NCI-H526 treated with DMSO at 0.1 percent for 48 hours (cell line): Measurements from ENCODE around the gene SPOUT1.

Source experiments
- DNase-seq: peaks from one replicate; lab custom pipeline; 2025; lab: John Stamatoyannopoulos, UW

Gene SPOUT1

GRCh38 chr9:128836509-128837145 is 7.0 kb upstream of the SPOUT1 start:
- no peak for DNase-seq

- no peak for DNase-seq
Measured at GRCh38 chr9:128835246-128836210, 5.9 kb upstream of the SPOUT1 start.

- DNase-seq = no peak
Measured at GRCh38 chr9:128833696-128834095, 4.1 kb upstream of the SPOUT1 start.

GRCh38 chr9:128828719-128829452 is 708 bp downstream of the SPOUT1 start:
- DNase-seq = no peak

- no peak for DNase-seq
Measured at GRCh38 chr9:128828267-128828666, 1.3 kb downstream of the SPOUT1 start.

GRCh38 chr9:128825923-128826700 is 3.5 kb downstream of the SPOUT1 start:
- DNase-seq = no peak

- DNase-seq = no peak
Measured at GRCh38 chr9:128824911-128825310, 4.7 kb downstream of the SPOUT1 start.

GRCh38 chr9:128823903-128824406 is 5.6 kb downstream of the SPOUT1 start:
- no peak for DNase-seq

- no peak for DNase-seq
Measured at GRCh38 chr9:128823362-128823902, 6.2 kb downstream of the SPOUT1 start.

GRCh38 chr9:128822407-128823042 is 7.1 kb downstream of the SPOUT1 start:
- no peak for DNase-seq

- DNase-seq = no peak
Measured at GRCh38 chr9:128821584-128822406, 7.8 kb downstream of the SPOUT1 start.

GRCh38 chr9:128820665-128821583 is 8.7 kb downstream of the SPOUT1 start:
- no peak for DNase-seq

GRCh38 chr9:128819716-128820664 is 9.6 kb downstream of the SPOUT1 start:
- peak; percentile 42 for DNase-seq

GRCh38 chr9:128818839-128819715 is 10.5 kb downstream of the SPOUT1 start:
- no peak for DNase-seq

- peak; percentile 81 for DNase-seq
Measured at GRCh38 chr9:128818099-128818838, 11.3 kb downstream of the SPOUT1 start, which contains the start of gene ENDOG. Gene ENDOG (plus strand): TSS chr9:128818500. CDS start chr9:128818685, 185 bp downstream.

- no peak for DNase-seq
Measured at GRCh38 chr9:128810873-128811272, 18.7 kb downstream of the SPOUT1 start.
